ENCODE measurements around the gene ANKRD2.

DNA sequence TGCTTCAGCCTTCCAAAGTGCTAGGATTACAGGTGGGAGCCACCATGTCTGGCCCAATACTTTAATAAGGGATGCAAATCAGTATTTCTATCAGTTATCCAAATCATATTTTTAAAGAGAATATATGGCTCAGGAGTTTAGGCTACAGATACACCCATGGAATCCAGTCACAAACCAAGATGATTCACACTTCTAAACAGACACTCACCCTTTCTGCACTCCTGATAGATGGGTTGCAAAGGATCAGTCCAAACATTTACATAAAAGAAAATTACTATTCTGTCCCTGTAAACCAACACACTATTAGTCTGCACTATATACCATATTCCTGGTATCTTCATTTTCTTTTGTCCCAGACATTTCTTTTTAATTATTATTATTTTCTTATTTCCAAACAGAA lies 58.5 kb downstream of the ANKRD2 start:
- TF ChIP-seq, protein P1, sequence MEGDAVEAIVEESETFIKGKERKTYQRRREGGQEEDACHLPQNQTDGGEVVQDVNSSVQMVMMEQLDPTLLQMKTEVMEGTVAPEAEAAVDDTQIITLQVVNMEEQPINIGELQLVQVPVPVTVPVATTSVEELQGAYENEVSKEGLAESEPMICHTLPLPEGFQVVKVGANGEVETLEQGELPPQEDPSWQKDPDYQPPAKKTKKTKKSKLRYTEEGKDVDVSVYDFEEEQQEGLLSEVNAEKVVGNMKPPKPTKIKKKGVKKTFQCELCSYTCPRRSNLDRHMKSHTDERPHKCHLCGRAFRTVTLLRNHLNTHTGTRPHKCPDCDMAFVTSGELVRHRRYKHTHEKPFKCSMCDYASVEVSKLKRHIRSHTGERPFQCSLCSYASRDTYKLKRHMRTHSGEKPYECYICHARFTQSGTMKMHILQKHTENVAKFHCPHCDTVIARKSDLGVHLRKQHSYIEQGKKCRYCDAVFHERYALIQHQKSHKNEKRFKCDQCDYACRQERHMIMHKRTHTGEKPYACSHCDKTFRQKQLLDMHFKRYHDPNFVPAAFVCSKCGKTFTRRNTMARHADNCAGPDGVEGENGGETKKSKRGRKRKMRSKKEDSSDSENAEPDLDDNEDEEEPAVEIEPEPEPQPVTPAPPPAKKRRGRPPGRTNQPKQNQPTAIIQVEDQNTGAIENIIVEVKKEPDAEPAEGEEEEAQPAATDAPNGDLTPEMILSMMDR (IDR thresholded peaks at IDR 0.05): no peak
- TF ChIP-seq POLR2A (IDR thresholded peaks at IDR 0.05): no peak

Data from right lobe of liver (tissue), 4 donors.